HG03469 (cell line): ENCODE measurements around the gene BNIP5.
"Not testable (repeated sequence)": the region's sequence is repeated elsewhere in the genome, so short reads cannot be mapped to it uniquely, and the experiment has no call there.

Experiments
- ATAC-seq: cut with Tn5 transposase; IDR thresholded peaks from one replicate; pipeline ENCODE4 v1.9.1; 2021; ENCODE audit warnings: mild to moderate bottlenecking, moderate library complexity, moderate number of reproducible peaks; ENCODE audit not compliant: unreplicated experiment

BNIP5 gene

GRCh38 chr6:36368421-36368820 is 31.7 kb upstream of the BNIP5 start:
- no peak for ATAC-seq

GRCh38 chr6:36367743-36368142 is 31.1 kb upstream of the BNIP5 start:
- ATAC-seq: no peak

GRCh38 chr6:36364669-36365479 is 28.2 kb upstream of the BNIP5 start:
- no peak for ATAC-seq

DNA sequence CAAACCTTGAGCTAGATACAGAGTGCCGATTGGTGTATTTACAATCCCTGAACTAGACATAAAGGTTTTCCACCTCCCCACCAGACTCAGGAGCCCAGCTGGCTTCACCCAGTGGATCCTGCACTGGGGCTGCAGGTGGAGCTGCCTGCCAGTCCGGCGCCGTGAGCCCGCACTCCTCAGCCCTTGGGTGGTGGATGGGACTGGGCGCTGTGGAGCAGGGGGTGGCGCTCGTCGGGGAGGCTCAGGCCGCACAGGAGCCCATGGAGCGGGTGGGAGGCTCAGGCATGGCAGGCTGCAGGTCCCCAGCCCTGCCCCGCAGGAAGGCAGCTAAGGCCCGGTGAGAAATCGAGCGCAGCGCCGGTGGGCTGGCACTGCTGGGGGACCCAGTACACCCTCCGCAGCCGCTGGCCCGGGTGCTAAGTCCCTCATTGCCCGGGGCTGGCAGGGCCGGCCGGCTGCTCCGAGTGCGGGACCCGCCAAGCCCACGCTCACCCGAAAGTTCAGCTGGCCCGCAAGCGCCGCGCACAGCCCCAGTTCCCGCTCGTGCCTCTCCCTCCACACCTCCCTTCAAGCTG is 27.5 kb upstream of the BNIP5 start:
- not testable (repeated sequence) for ATAC-seq

- not testable (repeated sequence) for ATAC-seq
Measured at GRCh38 chr6:36363371-36363752, 26.7 kb upstream of the BNIP5 start.

- no peak for ATAC-seq
Measured at GRCh38 chr6:36362551-36363370, 26.1 kb upstream of the BNIP5 start.

GRCh38 chr6:36361071-36361470 is 24.4 kb upstream of the BNIP5 start:
- no peak for ATAC-seq

GRCh38 chr6:36360241-36361054 is 23.8 kb upstream of the BNIP5 start:
- ATAC-seq: no peak

GRCh38 chr6:36358226-36358915 is 21.7 kb upstream of the BNIP5 start:
- no peak for ATAC-seq

GRCh38 chr6:36357872-36358225 is 21.2 kb upstream of the BNIP5 start:
- no peak for ATAC-seq

DNA sequence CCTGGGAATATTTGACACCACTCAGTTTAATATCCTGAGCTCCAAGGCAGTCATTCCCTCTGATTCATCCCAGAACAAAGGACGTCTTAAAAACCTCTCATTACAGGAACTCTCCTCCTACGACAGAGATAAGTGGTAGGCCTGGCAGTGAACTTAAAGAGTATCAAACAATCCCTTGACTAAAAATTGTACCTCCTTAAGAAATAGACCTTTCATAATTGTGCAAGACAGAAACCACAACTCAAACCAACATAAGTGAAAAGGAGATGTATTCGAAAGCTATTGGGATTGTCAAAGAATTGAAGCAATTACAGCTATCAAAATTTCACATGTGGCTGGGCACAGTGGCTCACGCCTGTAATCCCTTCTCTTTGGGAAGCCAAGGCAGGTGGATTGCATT is 19.1 kb upstream of the BNIP5 start:
- ATAC-seq: no peak

- ATAC-seq: no peak
Measured at GRCh38 chr6:36353411-36353915, 16.8 kb upstream of the BNIP5 start.

- ATAC-seq: no peak
Measured at GRCh38 chr6:36352477-36353157, 15.9 kb upstream of the BNIP5 start.

DNA sequence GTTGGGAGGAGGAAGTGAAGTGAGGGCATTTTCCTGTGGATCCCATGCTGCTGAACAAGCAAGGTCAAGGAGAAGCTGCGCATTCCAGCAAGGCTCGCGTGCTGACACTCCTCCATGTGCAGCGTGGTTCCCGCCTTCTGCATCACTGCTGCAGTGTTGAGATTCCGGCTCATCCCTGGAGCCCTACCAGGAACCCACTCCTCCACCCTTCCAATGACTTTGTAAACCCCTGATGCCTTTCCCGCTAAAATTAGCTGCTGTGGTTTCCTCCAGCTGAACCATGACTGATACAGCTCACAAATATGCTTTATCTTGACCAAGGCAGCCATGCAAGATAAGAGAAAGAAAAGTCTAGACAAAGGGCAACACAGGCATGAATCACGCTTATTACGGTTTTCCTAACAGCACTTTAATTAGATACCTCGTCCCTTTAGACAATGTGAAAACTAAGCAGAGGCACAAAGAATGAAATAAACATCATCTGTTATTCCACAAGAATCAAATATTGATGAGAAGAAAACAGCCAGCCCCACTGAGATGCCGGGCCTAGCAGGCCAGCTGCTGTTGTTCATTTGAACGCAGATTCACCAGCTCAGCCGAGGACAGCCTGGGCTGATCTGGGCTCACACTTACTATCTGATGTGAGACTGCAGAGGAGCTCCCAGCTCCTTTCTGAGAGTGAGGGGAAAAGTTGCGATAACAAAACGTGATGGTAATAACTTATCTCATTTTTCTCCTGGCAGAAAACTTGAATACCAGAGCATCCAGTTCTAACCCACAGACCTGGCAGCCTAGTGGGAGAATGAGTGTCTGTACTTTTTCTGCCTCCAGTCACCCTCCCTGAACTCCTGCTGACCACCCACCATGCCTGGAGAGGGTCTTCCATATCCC is 14.2 kb upstream of the BNIP5 start:
- no peak for ATAC-seq

DNA sequence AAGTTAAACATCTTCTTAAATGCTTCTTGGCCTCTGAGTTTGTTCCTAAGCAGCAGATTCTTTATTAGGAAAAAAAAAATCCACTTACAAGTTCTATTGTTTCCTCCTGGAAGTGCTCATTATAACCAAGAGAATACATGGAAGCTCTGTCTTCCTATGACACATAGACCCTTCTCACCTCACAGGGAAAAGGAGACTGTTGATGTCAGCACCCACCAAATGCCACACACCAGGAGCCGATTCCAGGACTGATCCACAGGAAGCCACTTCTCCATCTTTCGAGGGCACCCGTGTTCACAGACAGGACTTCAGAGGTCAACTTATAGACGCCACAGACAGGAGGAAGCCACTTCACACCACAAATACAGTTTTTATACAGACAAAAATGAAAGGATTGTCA is 13.4 kb upstream of the BNIP5 start:
- no peak for ATAC-seq

DNA sequence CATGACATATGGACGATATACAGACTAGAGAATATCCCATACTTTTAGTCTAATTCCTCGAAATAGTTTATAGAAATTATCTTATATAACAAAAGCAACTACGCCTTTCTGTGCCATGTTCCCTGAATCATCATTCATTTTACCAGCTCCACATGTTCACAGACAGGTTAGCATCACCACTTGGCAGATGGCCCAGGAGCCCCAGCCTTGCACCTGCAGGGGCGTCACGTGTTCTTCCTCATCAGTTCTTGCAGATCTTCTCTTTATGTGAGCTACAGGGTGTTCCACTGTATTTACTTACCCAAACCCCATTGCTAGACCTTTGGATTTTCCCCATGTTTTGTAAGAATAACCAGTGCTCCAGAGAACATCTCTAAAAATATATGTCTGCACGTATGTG is 12.6 kb upstream of the BNIP5 start:
- no peak for ATAC-seq

GRCh38 chr6:36347621-36348020 is 10.9 kb upstream of the BNIP5 start:
- ATAC-seq: no peak

DNA sequence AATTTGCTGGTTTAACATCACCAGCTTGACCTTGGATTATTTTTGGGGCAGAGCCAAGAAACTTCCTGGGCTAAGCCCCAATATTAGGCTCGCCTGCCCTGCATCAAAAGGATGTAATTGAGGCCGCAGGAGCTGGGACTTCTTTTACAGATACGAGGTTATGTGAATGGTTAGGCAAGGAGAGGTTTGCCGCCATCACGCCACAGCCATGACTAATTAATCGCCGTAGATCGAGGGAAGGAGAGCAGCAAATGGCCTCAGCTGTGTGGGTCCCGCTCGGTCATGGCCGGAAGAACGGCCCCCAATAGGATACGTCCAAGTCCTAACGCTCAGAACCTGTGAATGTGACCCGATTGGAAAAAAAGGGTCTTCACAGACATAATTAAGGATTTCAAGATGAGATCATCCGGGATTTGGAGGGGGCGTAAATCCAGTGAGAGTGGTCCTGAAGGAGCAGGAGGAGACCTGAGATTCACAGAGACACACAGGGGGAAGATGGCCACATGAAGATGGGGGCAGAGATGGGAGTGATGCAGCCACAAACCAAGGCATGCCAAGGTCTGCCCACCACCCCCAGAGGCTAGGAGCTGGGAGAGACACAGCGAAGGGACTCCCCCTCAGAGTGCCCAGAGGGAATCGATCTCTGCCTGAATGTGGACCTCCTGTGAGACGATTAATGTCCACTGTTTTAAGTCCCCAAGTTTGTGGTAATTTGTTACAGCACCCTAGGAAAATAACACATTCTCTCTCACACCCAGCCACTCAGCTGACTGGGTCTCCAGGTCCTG is 10.0 kb upstream of the BNIP5 start:
- ATAC-seq: no peak
